T47D (cell line): ENCODE results near the gene THEMIS.
"Not testable (repeated sequence)": the region's sequence is repeated elsewhere in the genome, so short reads cannot be mapped to it uniquely, and the experiment has no call there.

ENCODE experiments used
- DNase-seq, 2 experiments: peaks; one replicate each; pipeline versions ENCODE4 v3.0.0 to v3.0.0-alpha.2; 2011 to 2012; ENCODE audit warnings: low read depth in 1 of 2, low spot score in 1 of 2
- JUND ChIP-seq: IDR thresholded peaks from 2 replicates; pipeline ENCODE4 v1.6.1; 2012; ENCODE audit warnings: low read depth
- in situ Hi-C: cut with HindIII; loops from 2 replicates; pipeline ENCODE4 v1.10.0; 2016; ENCODE audit warnings: low sequenced_read_pairs, low pct_unique_long_range_greater_than_20kb

The THEMIS gene

DNA sequence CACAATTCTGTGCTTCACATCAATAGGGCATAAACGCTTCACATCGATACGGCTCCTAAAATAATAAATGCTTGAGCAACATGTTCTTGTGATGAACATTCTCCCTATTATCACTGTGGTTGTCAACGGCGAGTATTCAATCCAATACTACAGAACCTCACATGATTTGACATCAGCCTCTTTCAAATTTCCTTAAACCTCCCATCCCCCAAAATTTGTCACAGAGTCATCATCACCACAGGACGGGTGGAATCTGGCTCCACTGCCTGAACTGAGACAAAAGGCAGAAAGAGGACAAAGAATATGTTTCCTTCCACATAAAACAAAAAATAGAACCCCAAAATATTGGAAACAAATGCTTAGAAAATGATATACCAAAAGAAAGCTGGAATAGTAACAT lies 7.3 kb downstream of the THEMIS start:
- in situ Hi-C loops = no loop called here
- no peak for TF ChIP-seq JUND
- DNase-seq = no peak

GRCh38 chr6:127891731-127892326 lies 9.0 kb downstream of the THEMIS start:
- no peak for DNase-seq
- no peak for TF ChIP-seq JUND
- in situ Hi-C loops = no loop called here

DNA sequence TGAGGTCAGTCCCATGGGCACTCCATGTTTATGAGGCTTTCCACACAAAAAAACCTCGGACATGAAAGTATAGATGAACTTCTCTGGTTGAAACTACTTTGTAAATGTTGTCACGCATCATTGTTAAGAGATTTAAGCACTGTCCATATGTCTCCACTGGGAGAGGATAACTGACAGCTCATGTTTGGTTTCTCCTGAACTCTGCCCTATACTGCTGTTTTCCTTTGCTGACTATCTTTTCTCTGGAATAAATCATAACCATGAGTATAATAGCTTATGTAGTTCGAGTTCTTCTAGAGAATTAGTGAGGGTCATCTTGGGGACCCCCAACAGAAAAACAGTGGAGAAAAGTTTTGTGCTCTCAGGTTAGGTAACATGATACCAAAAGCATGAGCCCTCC lies 14.3 kb downstream of the THEMIS start:
- no peak for TF ChIP-seq JUND
- in situ Hi-C loops = no loop called here
- no peak for DNase-seq

DNA sequence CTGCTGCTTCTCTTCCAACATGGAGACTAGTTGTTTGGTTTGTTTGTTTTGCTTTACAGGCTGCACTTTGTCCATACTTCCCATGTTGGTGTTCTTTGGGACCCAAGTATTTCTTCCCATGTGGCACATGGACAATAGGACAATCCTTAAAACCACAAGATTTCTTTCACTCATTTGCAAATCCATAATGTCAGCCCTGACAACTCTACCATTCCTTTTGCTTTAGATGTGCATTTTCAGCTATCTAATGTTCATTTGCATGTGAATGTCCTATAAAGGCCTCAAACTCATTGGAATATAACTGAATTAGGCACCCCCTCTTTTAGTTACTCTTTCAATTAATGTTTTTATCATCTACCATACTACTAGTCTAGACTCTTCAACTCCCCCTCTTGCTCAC lies 16.7 kb downstream of the THEMIS start:
- no peak for TF ChIP-seq JUND
- in situ Hi-C loops = no loop called here
- no peak for DNase-seq

DNA sequence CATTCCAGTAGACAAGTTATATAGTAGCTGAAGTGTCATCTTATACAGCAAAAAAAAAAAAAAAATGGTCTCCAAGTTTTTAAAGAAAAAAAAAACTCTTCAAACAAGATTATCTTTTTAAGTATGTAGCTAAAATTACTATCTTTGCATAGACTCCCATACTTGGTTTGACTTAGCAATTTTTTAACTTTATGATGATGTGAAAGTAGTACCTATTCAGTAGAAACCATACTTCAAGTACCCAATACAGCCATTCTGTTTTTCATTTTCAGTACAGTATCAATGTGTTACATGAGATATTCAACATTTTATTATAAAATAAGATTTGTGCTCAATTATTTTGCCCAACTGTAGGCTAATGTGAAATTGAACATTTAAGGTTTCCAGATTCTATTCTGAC lies 18.9 kb downstream of the THEMIS start:
- in situ Hi-C loops, DNase-seq: not testable (repeated sequence)

DNA sequence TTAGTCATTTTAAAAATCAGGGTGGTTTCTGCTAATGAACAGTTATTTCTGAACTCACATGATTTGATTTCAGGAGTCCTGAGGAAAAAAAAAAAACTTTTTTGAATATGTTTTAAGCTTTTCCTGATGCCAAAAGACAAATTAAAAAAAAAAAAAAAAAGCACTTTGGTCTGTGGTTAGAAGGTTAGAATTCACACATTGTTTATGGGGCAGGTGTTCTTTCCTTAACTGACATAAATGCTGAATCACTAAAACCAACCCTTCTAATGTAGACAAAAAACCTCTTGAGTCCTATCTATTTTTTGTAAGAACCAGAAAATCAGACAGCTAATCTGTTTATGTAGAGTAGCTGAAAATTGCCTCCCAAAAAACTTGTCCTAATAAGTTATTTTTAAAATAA lies 20.4 kb downstream of the THEMIS start:
- in situ Hi-C loops = no loop called here
- TF ChIP-seq JUND = no peak
- DNase-seq = no peak

- TF ChIP-seq JUND = no peak
- in situ Hi-C loops = no loop called here
- peak in 1 of 2 experiments; percentile 8 for DNase-seq
Measured at GRCh38 chr6:127879685-127880084, 21.2 kb downstream of the THEMIS start.

DNA sequence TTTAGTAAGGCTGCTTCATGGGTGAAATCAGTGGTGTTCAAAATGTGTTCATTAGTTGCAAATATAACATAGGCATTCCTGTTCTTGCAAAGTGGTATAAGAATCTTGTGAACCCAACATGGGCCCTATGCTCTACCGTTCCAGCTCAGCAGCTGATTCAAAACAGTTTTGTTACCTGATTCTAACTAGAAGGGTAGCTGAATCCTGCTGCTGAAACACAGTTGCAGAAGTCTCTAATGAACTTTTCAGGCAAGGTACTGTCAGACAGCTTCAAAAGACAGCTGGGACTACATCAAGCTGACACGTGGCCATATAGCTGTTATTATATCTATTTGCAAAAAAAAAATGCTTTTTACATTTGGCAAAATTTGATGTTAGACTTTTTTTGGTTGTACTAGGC lies 22.7 kb downstream of the THEMIS start:
- in situ Hi-C loops = no loop called here
- TF ChIP-seq JUND = no peak
- DNase-seq = no peak

- in situ Hi-C loops = no loop called here
- no peak for DNase-seq
Measured at GRCh38 chr6:127877231-127877630, 23.6 kb downstream of the THEMIS start.

DNA sequence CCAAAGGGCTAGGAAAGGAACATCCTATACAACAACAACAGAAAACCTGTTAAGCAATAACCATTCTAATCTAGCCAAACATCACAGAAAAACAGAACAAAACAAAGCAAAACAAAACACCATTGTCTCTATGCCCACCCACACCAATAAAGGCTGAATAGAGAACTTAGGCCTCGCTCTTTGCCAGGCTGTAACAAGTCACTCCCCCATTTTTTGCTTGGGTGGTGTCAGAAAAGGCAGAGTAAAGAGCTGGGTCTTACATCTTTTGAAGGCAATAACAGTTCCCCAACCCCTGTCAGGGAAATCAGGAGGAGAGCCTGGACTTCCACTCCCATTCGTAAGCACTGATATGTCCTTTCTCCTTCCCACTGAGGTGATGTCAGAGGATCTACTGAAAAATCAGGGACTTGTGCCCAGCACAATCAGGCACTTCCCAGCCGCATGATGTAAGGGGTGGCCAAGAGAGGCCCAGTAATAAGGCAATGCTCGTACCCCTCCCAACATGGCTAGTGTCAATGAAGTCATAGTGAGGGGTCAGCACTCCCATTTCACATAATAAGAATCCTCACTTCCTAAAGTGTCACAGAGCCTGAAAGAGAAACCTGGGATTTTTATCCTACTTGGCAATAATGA lies 31.0 kb downstream of the THEMIS start:
- no peak for DNase-seq
- TF ChIP-seq JUND = no peak
- in situ Hi-C loops = no loop called here

More at GRCh38 chr6:127877231-127877630, 23.6 kb downstream of the THEMIS start:
- TF ChIP-seq JUND = no peak

DNA sequence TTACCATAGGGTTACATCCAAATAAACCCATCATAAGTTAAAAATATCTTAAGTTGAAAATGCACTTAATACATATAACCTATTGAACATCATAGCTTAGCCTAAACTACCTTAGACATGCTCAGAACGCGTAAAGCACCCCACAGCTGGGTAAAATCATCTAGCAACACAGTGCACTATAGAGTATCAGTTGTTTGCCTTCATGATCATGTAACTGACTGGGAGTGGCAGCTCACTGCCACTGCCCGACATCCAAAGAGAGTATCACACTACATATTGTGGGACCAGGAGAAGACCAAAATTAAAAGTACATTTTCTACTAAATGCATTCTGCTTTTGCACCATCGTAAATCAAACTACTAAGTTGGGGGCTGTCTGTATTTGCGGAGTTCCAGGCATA lies 31.7 kb downstream of the THEMIS start:
- DNase-seq = no peak
- in situ Hi-C loops = no loop called here
- TF ChIP-seq JUND = no peak

DNA sequence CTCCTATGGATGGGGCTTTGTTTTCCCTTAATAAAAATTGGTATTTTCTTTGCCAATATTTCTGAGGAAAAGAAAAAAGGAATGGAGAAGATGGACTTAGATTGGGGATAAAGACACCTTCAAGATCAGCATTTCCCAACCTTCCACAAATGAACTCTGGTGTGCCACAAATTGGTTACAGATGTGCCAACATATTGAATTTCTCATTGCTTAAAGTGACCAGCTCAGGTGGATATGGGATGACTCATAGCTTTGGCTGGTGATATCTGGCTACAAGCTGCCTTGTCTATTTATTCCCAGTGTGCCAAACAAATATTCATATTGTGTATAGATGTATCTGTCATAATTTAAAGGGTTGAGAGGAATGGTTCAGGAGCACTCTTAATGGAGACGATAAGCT lies 32.5 kb downstream of the THEMIS start:
- DNase-seq = no peak
- in situ Hi-C loops = no loop called here
- no peak for TF ChIP-seq JUND

- in situ Hi-C loops = no loop called here
- no peak for DNase-seq
- no peak for TF ChIP-seq JUND
Measured at GRCh38 chr6:127866766-127867165, 34.1 kb downstream of the THEMIS start.

DNA sequence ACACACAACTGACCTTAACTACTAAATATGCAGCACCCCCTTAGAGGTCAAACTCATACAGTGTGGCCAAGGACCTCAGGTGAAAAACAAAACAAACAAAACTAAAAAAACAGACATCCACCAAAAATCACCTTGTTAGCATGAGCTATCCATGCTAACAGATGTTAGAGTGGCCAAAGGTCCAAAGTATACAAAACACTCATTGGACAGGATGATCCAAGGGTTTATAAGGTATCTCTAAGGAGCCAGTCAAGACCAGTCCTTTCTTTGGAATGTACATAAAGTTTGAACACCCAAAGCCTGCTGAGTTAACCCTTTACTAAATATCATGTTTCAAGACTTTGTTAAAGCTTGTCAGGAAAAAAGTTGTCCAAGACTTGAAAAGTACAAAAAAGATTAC lies 35.8 kb downstream of the THEMIS start:
- no peak for TF ChIP-seq JUND
- DNase-seq = no peak
- in situ Hi-C loops = no loop called here
